ENCODE measurements around the gene PRR23A.

DNA sequence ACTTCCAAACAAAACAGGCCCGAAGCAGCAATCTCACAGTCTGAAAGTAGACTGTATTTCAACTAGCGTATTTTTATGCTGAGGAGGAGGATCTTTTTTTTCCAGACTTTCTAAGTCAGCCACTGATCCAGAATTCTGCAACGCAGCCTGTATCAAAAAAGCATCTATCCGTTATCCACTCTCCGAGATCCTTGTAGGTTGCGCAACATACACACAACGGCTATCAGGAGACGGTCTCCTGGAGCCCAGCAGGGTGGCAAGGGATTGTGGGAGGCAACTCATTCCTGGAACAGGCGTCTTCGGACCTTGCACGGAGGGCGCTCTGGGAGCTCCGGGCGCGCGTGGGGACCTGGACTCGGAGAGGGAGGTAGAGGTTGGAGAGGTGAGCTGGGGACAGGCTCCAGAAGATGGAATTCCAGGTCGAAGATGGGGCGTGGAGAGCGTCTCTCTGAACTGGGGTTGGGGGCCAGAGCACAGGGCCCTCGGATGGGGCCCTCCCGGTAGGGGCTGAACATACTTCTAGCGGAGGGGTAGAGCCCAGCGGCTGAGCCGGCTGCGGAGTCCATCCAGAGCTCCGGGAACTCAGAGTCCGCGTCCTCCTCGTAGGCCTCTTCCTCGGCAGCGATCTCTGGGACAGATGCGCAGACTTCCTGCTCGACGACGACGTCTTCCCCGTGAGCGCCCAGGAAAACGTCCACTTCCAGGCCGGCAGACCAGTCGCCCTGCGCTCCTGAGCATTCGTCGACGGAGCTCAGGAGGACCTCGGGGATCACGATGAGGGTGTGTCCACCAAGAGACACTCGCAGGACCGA is 37.7 kb upstream of the PRR23A start:
- TF ChIP-seq POLR2A (IDR thresholded peaks at IDR 0.05) (no peak), EP300 (IDR thresholded peaks at IDR 0.05) (no peak)

All from ovary (tissue), 1 donor.